GM20431 (cell line): ENCODE data around the gene NXPE4.

Source experiments
- in situ Hi-C: fragments of 300-500 bp; cut with MseI, MboI; formaldehyde crosslinking; loops from one replicate; pipeline ENCODE4 v1.15.0; 2020; ENCODE audit warnings: low sequenced_read_pairs; ENCODE audit not compliant: unreplicated experiment

Gene NXPE4

DNA sequence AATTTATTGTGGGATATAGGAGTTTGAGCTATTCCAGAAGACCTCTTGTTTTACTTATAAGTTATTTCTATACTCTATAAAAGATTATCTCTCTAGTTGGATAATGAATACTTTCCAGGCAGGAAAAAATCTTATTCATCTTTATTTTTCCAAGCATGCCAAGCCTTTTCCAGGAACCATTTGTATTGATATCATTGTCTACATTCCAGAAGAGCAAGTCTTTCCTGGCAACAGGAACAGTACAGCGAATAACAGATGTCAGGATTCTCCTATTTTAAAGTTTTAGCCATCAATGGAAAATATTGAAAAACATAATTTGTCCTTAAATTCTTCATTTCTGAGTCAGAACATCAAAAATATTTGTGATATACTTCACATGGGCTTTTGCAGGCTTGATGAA is 30.8 kb downstream of the NXPE4 start:
- in situ Hi-C loops = no loop called here

DNA sequence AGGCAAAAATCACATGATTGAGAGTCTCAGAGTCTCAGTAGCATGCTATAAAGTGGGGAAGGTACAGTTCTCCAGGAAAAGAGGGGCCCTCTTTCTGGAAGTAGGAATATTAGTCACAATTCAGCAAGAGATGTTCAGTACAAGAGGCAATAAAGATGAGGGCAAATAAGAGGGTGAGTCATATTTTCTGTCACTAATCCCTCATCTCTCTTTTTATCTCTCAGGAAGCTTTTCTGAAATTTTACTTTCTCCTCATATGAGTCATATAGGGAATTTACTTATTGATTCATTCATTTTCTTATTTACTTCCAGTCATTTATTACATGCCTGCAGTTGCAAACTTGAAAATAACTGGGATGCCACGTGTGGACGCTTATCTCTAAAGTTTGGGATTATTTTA is 32.5 kb downstream of the NXPE4 start:
- in situ Hi-C loops = no loop called here

DNA sequence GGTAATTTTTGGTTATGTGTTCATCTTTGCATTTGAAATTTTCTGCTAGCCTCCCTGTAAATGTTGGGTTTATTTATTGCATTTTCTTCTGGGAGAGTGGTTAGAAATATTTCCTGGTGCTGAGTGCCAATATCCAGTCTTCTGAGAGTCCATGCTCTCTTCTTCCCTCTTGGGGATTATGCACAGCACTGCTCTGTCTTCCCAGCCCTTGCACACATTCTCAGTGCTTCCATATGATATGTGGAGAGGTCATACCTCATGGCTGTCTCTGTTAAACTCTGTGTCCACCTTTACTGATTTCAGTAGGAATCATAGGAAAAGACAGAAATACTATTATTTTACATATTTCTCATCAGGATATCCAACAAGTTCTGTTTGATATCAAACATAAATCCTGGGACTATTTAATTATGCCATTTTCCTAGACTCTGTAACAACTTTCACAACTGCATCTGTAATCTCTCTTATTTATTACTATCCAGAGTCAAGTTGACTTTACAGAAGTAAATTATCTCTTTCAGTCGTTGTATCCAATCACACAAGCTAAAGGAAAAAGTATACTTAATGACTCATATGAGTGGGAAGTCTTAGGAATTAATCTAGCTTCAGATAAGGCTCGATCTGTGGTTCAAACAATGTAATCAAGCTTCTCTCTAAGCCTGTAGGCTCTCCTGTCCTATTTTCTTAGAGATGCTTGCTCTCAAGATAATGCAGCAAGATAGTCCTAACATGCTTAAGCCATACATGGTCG is 33.2 kb downstream of the NXPE4 start:
- in situ Hi-C loops = no loop called here

DNA sequence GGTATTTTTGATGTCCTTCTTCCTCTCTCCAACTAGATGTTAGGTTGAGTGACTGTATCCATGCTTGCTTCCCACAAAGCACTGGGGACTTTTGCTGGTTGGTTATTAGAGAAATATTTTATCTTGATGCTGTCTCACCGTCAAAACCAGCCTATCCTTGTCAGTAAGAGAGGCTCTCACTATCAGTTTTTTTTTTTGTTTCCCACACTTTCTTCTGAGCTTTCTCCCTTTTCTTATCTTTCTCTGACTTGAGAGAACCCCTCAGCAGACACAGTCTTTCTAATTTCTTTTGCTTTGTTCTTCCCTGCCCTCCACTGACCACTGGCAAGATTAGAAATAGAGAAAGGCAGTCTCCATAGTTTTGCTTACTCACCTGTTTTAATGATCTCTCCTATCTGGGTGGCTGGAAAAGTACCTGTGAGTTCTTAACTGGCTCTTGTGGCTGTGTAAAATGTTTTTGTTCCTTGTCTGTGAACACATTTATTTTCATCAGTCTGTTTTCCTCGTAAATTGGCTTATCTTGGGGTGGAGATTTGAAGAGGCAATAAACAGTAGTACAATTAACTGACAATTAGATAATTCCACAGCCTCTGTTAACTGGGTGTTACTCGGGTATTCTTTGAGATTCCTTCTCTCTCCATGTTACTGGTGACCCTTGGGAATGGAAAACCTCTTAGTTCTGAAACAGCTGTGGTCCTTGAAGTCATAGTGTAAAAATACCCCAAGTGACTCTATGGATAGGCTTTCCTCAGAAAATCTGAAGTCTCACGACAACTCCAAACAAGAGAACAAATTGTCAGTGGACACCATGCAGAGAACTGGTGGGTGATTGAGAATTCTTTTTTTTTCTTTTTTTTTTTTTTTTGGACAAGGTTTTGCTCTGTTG is 35.9 kb downstream of the NXPE4 start, which contains the start of gene NXPE1:
TSS of gene NXPE1 (minus strand) at position 457 of the 886 bp plus-strand sequence. CDS start 8,680 bp downstream, outside the sequence.
- in situ Hi-C loops = no loop called here

DNA sequence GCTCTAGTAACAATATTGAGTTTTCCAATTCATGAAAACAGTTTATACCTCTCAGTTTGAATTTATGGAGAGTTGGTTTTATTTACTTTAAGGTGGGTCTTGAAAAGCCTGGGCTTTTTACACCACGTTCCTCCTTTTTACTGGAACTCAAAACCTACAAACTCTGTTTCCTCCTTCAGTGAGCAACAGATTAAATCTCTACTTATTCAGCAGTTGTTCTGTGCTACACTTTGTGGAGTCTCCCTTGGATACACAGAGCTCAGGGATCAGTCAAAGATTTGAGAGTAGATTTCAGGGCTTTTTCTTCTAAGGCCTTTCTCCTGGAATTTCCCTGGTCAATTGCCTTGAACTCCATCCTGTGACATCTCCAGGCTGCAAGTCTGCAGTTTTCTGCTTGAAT is 39.5 kb downstream of the NXPE4 start:
- in situ Hi-C loops = no loop called here

DNA sequence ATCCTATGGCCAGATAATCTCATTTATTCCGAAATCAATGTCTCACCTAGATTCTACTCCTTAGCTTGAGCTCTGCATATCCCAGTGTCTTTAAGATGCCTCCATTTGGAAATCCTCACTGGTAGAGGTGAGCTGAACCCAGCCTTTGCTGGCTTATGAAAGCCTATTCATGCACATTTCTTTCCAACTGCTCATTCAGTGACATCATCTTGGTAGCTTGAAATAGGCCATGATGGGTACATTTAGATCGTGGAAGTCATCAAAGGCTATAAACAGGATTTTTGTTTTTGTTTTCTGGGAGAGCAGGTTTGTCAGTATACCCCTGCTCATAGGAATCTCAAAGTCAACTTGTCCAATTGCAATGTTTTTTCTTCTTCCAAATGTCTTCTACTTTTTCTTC is 41.9 kb downstream of the NXPE4 start:
- in situ Hi-C loops = no loop called here

DNA sequence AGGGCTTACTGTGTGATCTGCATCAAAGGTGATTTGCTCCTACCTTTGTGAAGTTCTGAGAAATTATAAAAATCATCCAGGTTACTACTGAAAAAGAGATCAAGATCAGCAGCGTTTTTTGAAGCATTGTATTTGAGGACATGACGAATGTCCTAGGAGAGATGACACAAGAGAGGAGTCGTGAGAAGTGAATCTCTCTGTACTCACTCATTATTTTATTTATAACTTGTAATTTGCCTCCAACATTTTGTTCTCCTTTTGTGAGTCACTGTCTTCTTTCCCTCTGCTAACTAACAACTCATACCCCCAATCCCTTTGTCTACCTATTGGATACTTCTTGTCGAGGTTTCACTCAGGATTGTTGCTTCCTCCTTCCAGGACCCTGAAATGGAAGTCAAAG is 44.5 kb downstream of the NXPE4 start:
- in situ Hi-C loops = no loop called here

DNA sequence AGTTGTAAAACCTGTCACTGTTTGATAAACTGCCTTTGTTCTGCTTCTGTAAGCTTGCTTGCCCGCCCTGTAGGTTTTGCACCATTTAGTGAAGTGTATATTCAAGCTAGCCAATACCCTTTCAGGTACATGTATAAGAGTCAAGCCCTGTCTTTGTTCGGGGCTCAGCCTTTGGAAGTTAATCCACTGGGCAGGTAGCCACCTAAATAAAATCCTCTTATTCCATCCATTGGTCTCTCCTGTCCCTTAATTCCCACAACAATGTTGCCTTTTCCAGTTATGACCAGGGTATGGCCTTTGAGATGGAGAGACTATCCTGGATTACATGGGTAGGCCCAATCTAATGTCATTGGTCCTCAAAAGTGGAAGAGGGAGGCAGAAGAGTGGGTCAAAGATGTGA is 69.9 kb downstream of the NXPE4 start:
- in situ Hi-C loops = no loop called here

DNA sequence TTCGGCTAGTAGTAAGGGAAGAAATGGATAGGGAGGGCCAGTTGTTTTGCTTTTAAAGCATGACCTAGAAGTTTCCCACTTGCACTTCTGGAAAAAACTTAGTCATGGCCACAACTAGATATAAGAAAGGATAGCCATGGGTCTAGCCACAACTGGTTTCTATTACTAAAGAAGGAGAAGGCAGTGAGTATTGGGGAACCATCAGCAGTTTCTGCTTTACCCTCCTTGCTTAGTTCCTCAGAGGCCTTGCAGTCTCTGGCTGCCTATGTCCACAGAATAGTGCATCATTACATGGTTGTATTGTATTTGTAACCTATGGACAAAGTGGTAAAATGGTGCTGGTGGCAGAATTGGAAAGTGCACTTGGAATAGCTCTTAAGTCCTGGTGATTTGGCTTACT is 71.5 kb downstream of the NXPE4 start:
- in situ Hi-C loops = no loop called here

DNA sequence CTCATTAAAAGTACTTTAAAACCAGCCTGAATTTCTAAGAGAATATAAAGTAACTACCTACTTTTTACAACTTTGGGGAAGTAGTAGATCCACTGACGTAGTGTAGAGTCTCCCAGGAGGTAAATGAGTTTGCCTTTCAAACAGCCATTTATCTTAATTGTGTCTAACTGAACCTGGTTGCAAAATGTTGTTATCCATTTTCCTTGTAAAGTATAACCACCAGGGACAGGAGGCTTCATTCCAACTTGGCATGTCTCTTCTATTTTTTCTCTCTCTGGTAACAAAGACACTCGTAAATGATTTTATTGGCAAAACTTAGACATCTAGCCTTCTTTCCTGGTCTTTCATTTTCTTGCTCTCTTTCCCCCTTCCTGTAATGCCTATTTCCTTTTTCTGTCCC is 72.8 kb downstream of the NXPE4 start:
- in situ Hi-C loops = no loop called here
